Keratinocyte (primary cell): Measurements from ENCODE around the gene MICALL1. TPM values are rescaled to one million over a fixed set of nuclear protein-coding genes. Genes with fewer than 3 reads are reported as not detected.

Experiments used
- DNase-seq: peaks from one replicate; pipeline ENCODE4 v3.0.0-alpha.2; 2011; ENCODE audit warnings: low read depth, missing footprints, low spot score
- FAIRE-seq: peaks from 2 replicates; lab custom pipeline; 2011; peaks lifted over from hg19 to GRCh38; lab: Jason Lieb, UNC
- H2AFZ ChIP-seq: 2 replicates; pipeline ENCODE4 v1.6.0; 2012; ENCODE audit warnings: low read length, control low read depth, inconsistent platforms; ENCODE audit not compliant: control insufficient read depth
- H3K27ac ChIP-seq: 2 replicates; pipeline ENCODE4 v1.5.1; 2011; ENCODE audit warnings: low read length; ENCODE audit not compliant: control insufficient read depth, insufficient read depth
- H3K27me3 ChIP-seq: 3 replicates; pipeline ENCODE4 v1.6.0; 2011; ENCODE audit warnings: low read length; ENCODE audit not compliant: control insufficient read depth, insufficient read depth; ENCODE audit errors: extremely low read depth
- H3K36me3 ChIP-seq, 2 experiments: 2 replicates in 1 of 2; 3 replicates in 1 of 2; pipeline ENCODE4 v1.5.1; 2011; ENCODE audit warnings: low read length in 2 of 2, mild to moderate bottlenecking in 1 of 2; ENCODE audit not compliant: control insufficient read depth in 2 of 2, insufficient read depth in 2 of 2; ENCODE audit errors: extremely low read depth in 1 of 2
- H3K4me1 ChIP-seq: 3 replicates; pipeline ENCODE4 v1.5.1; 2011; ENCODE audit warnings: low read length; ENCODE audit not compliant: control insufficient read depth, insufficient read depth; ENCODE audit errors: extremely low read depth
- H3K4me2 ChIP-seq: 3 replicates; pipeline ENCODE4 v1.6.0; 2011; ENCODE audit warnings: low read depth, low read length; ENCODE audit not compliant: control insufficient read depth, insufficient read depth; ENCODE audit errors: extremely low read depth
- H3K4me3 ChIP-seq, 3 experiments: fragments of 200-600 bp in 1 of 3; sonication (generic) in 1 of 3; 2 replicates in 2 of 3; 3 replicates in 1 of 3; pipeline ENCODE4 v1.5.1; 2011 to 2016; ENCODE audit warnings: low read length in 3 of 3, mild to moderate bottlenecking in 3 of 3, control low read depth in 2 of 3, inconsistent platforms in 1 of 3, low read depth in 1 of 3, mixed read lengths in 1 of 3, mixed run types in 1 of 3, moderate library complexity in 1 of 3; ENCODE audit not compliant: control insufficient read depth in 2 of 3, insufficient read depth in 2 of 3; ENCODE audit errors: extremely low read depth in 1 of 3
- H3K79me2 ChIP-seq: 2 replicates; pipeline ENCODE4 v1.6.0; 2012; ENCODE audit warnings: low read length; ENCODE audit not compliant: control insufficient read depth, insufficient read depth
- H3K9ac ChIP-seq: 3 replicates; pipeline ENCODE4 v1.6.0; 2011; ENCODE audit warnings: low read length; ENCODE audit not compliant: control insufficient read depth, insufficient read depth; ENCODE audit errors: extremely low read depth
- H3K9me1 ChIP-seq: 3 replicates; pipeline ENCODE4 v1.6.0; 2011; ENCODE audit warnings: low read length; ENCODE audit not compliant: control insufficient read depth, insufficient read depth; ENCODE audit errors: extremely low read depth
- H3K9me3 ChIP-seq: 2 replicates; pipeline ENCODE4 v1.5.1; 2012; ENCODE audit warnings: low read depth, low read length; ENCODE audit not compliant: control insufficient read depth
- H4K20me1 ChIP-seq: 3 replicates; pipeline ENCODE4 v1.6.0; 2011; ENCODE audit warnings: low read length; ENCODE audit not compliant: control insufficient read depth, insufficient read depth; ENCODE audit errors: extremely low read depth
- EZH2 ChIP-seq: IDR thresholded peaks from one replicate; pipeline ENCODE4 v1.6.1; 2012; ENCODE audit warnings: inconsistent platforms, mild to moderate bottlenecking, low read length, moderate library complexity
- dilution Hi-C: fragments of 300-500 bp; cut with MboI; formaldehyde crosslinking; loops from one replicate; pipeline ENCODE4 v1.7.0; 2020; ENCODE audit warnings: low sequenced_read_pairs; ENCODE audit not compliant: extremely low pct_ligation_motif_present
- polyA plus RNA-seq, 5 experiments: library from polyadenylated mRNA; depleted of rRNA in 3 of 5; stranded (reverse) in 3 of 5; stranded (forward) in 1 of 5; unstranded in 1 of 5; fragments of >200 nt; gene quantifications; 1 replicate in 1 of 5; 2 replicates in 3 of 5; 3 replicates in 1 of 5; pipeline versions ENCODE4 v1.2.1 to v1.2.3, GENCODE V29; 2011 to 2012; ENCODE audit warnings: missing spikeins in 2 of 5, low read depth in 1 of 5, low replicate concordance in 1 of 5
- TF ChIP-seq, protein P1 (sequence below), 3 experiments: IDR thresholded peaks in 1 of 3; conservative IDR thresholded peaks in 1 of 3; optimal IDR thresholded peaks in 1 of 3; 2 replicates in 2 of 3; 3 replicates in 1 of 3; pipeline versions ENCODE3 to v1.5.1; 2011; ENCODE audit warnings: low read length in 3 of 3, mild to moderate bottlenecking in 3 of 3, moderate library complexity in 2 of 3, control low read depth in 1 of 3, inconsistent platforms in 1 of 3; ENCODE audit not compliant: insufficient read depth in 2 of 3; ENCODE audit errors: extremely low read depth in 1 of 3

MICALL1 gene
- polyA plus RNA-seq, 1 donor (not counting 4 experiments of a cell fraction or from before 2014, with no cell fraction given): 42.8 TPM

DNA sequence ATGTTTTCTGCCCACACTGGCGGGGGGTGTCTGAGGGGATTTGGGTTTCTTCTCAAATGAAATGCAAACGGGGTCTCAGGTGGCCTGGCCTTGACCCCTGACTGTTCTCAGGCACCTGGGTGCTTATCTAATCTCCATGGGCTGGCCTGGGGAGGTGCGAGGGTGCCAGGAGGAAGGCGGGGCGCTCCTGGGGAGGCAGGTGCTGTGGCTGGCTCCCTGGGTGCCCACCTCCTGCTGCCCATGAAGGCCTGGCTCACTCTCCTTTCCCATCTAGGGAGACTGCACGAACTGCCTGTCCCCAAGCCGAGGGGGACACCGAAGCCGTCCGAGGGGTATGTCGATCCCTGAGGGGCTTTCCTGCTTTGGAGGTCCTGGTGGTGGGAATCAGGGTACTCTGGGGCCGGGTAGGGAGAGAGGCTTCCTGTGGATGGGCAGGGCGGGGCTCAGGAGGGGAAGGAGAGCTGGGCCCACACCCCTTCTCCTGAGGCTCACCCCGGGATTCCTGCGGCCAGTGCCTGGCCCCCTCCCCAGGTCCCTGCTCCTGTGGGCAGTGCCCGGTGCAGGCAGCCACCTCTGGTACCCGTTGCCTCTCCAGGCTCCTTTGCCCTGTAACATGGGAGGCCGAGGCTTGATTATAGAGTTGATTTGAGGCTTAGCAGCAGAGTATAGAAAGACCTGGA is 18.4 kb downstream of the MICALL1 start:
- no peak overlapping the region for H3K4me3 ChIP-seq
- dilution Hi-C loops: no loop called here
- H3K4me1 ChIP-seq: no peaks in the 10 kb centered on the region
- H3K9me1 ChIP-seq: no peaks in the 10 kb centered on the region
- peaks cover 65% of the 10 kb centered on the region for H3K79me2 ChIP-seq
- TF ChIP-seq EZH2: no peak
- TF ChIP-seq, protein P1, sequence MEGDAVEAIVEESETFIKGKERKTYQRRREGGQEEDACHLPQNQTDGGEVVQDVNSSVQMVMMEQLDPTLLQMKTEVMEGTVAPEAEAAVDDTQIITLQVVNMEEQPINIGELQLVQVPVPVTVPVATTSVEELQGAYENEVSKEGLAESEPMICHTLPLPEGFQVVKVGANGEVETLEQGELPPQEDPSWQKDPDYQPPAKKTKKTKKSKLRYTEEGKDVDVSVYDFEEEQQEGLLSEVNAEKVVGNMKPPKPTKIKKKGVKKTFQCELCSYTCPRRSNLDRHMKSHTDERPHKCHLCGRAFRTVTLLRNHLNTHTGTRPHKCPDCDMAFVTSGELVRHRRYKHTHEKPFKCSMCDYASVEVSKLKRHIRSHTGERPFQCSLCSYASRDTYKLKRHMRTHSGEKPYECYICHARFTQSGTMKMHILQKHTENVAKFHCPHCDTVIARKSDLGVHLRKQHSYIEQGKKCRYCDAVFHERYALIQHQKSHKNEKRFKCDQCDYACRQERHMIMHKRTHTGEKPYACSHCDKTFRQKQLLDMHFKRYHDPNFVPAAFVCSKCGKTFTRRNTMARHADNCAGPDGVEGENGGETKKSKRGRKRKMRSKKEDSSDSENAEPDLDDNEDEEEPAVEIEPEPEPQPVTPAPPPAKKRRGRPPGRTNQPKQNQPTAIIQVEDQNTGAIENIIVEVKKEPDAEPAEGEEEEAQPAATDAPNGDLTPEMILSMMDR (optimal IDR thresholded peaks at IDR 0.05 in 1 of 3, IDR thresholded peaks at IDR 0.05 in 1 of 3, conservative IDR thresholded peaks at IDR 0.05 in 1 of 3; ENCODE audit: extremely low read depth in 1 of 3, insufficient read depth in 2 of 3, low read length in 3 of 3): no peak
- FAIRE-seq: no peak
- H3K36me3 ChIP-seq: peaks cover 52 to 58% of the 10 kb centered on the region in 2 experiments
- no peak overlapping the region for H3K9ac ChIP-seq
- peaks cover 26% of the 10 kb centered on the region for H4K20me1 ChIP-seq
- H3K4me2 ChIP-seq: no peak overlapping the region
- H3K27me3 ChIP-seq: no peaks in the 10 kb centered on the region
- H3K9me3 ChIP-seq: no peaks in the 10 kb centered on the region
- no peak overlapping the region for H3K27ac ChIP-seq
- H2AFZ ChIP-seq: no peak overlapping the region
- DNase-seq: no peak

GRCh38 chr22:37925330-37925729 is 19.2 kb downstream of the MICALL1 start:
- Histone ChIP-seq H3K4me2 (no peak overlapping the region), H3K36me3 (peaks cover 53 to 62% of the 10 kb centered on the region in 2 experiments), H4K20me1 (peaks cover 32% of the 10 kb centered on the region), H3K4me1 (no peaks in the 10 kb centered on the region), H3K9ac (no peak overlapping the region), H3K4me3 (no peak overlapping the region), H3K9me1 (no peaks in the 10 kb centered on the region), H3K79me2 (peaks cover 66% of the 10 kb centered on the region), H2AFZ (no peak overlapping the region), H3K9me3 (no peaks in the 10 kb centered on the region), H3K27ac (no peak overlapping the region), H3K27me3 (no peaks in the 10 kb centered on the region)
- DNase-seq (no peak), FAIRE-seq (no peak)
- TF ChIP-seq, protein P1 (optimal IDR thresholded peaks at IDR 0.05 in 1 of 3, IDR thresholded peaks at IDR 0.05 in 1 of 3, conservative IDR thresholded peaks at IDR 0.05 in 1 of 3; ENCODE audit: extremely low read depth in 1 of 3, insufficient read depth in 2 of 3, low read length in 3 of 3): no peak
- TF ChIP-seq EZH2: no peak
- dilution Hi-C loops: no loop called here
